Psoas muscle (tissue), 8 donors: ENCODE data around the gene ACAP3. TPM values are rescaled to one million over a fixed set of nuclear protein-coding genes. Genes with fewer than 3 reads are reported as not detected.

Source experiments
- ATAC-seq, 4 donors: fragments of 200-7000 bp; cut with Tn5 transposase; one replicate each; pipeline ENCODE4 v1.9.1; 2020; ENCODE audit warnings: moderate library complexity in 3 of 4, mild to moderate bottlenecking in 2 of 4
- DNase-seq, 2 donors: peaks; one replicate each; pipeline ENCODE4 v3.0.0-alpha.2; 2020
- H3K27ac ChIP-seq: fragments of 200-600 bp; one replicate; pipeline ENCODE4 v1.8.0; 2022
- H3K27me3 ChIP-seq, 3 donors: fragments of 200-600 bp in 1 of 3; one replicate each; pipeline versions ENCODE4 v1.6.1 to v1.8.0; 2013 to 2022; ENCODE audit warnings: low read length in 2 of 3, mild to moderate bottlenecking in 2 of 3, moderate library complexity in 1 of 3; ENCODE audit not compliant: insufficient read depth in 3 of 3
- H3K36me3 ChIP-seq, 2 donors: fragments of 200-600 bp in 1 of 2; one replicate each; pipeline versions ENCODE4 v1.6.1 to v1.8.0; 2013 to 2022; ENCODE audit warnings: low read depth in 1 of 2, mild to moderate bottlenecking in 1 of 2, moderate library complexity in 1 of 2; ENCODE audit not compliant: insufficient read depth in 1 of 2
- H3K4me1 ChIP-seq: fragments of 200-600 bp; one replicate; pipeline ENCODE4 v1.8.0; 2022
- H3K4me3 ChIP-seq: fragments of 200-600 bp; one replicate; pipeline ENCODE4 v1.8.0; 2022; ENCODE audit warnings: mild to moderate bottlenecking
- H3K9me3 ChIP-seq: fragments of 200-600 bp; one replicate; pipeline ENCODE4 v1.8.0; 2022
- WGBS, 3 donors: extraction: QIAGEN DNeasy Blood & Tissue Kit; methylation state at CpG; one replicate each; pipeline versions ENCODE4 v1.1.6 to v1.1.7; 2013; 5-methylcytosine and 5-hydroxymethylcytosine counted together
- intact Hi-C, 2 donors: fragments of 100-400 bp; cut with DNase I; formaldehyde crosslinking; loops; one replicate each; pipeline versions ENCODE4 v1.11.0 to v1.14.2; 2022
- polyA plus RNA-seq, 3 donors: library from polyadenylated mRNA; stranded (reverse); fragments of 200-250 nt; gene quantifications; one replicate each; pipeline ENCODE4 v1.2.3, GENCODE V29; 2013
- total RNA-seq, 4 donors: library from RNA; stranded (reverse); fragmentation: NEBNext Ultra II Directional in 2 of 4; extraction: Animal tissue kit (Norgen Biotek cat#: 25700) in 2 of 4; gene quantifications; one replicate each; pipeline versions ENCODE4 v1.2.1 to v1.2.4, GENCODE V29; 2021 to 2023
- TF ChIP-seq, protein P1 (sequence below): fragments of 200-600 bp; IDR thresholded peaks from one replicate; pipeline ENCODE4 v1.8.0; 2022; ENCODE audit warnings: antibody characterized with exemption
- donor health status: healthy with polysubstance abuse.
- donor health status: DM: no; HTN: no; CAD: no; lungs with moderate emphysema.
- donor health status: Bipolar disorder and iron deficiency.
- donor health status: healthy.
- donor health status: DM: yes; HTN: yes; CAD: no.
- donor health status: DM: no; HTN: no; CAD: no.
- donor health status: DM: no; HTN: no; CAD: no.
- donor health status: DM: yes; HTN: yes; CAD: no.

ACAP3 gene
- total and polyA plus RNA-seq, 7 donors, result 14.7 to 32.0 (median 23.7) TPM

DNA sequence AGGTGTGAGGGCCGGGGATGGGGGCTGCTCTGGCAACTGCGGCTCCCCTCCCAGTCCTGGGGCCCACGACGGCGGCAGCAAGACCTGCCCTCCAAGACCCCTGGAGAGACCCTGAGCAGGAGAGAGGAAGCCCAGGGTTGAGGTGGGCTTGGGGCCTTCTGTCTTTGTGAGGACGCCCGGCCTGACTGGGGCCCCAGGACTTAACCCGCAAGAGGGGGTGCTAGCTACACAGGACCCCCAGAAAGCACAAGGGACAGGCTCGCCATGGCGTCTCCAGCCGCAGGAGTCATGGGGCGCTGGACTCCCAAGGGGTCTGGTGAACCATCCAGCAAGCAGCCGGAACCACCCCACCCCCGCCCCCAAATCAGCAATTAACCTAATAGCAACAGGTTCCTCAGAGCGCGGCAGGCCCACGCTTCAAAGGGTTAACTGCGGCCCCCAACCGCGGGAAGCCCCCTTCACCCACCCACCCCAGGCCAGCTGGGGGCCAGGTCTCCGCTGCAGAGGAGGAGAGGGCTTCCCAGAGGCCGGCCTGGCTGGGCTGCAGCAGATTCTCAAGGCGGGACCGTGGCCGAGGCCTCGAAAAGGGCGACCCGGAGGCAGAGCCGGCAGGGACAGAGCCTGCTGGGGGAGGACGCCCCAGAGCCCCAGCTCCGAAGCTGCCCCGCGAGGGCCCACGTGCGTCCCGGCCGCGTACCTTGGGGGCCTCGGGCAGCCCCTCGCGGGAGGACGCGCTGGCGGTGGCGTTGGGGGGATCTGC lies 61.7 kb downstream of the ACAP3 start:
- DNase-seq, result peak in 1 of 2 donors; percentile 9
- no peaks in the 10 kb centered on the region for H3K9me3 ChIP-seq
- no peaks in the 10 kb centered on the region for H3K4me1 ChIP-seq
- peaks cover 0 to 21% (median 18%) of the 10 kb centered on the region in 3 donors for H3K27me3 ChIP-seq
- no peaks in the 10 kb centered on the region for H3K36me3 ChIP-seq
- WGBS, 3 donors, result 31 to 39% (median 36%) methylated on average over 35 to 45 of the region's 45 CpGs
- ATAC-seq, result peak in 1 of 4 donors; percentile 4
- H3K27ac ChIP-seq, result no peak overlapping the region
- no peak overlapping the region for H3K4me3 ChIP-seq
- intact Hi-C loops, result no loop called here
- TF ChIP-seq, protein P1, sequence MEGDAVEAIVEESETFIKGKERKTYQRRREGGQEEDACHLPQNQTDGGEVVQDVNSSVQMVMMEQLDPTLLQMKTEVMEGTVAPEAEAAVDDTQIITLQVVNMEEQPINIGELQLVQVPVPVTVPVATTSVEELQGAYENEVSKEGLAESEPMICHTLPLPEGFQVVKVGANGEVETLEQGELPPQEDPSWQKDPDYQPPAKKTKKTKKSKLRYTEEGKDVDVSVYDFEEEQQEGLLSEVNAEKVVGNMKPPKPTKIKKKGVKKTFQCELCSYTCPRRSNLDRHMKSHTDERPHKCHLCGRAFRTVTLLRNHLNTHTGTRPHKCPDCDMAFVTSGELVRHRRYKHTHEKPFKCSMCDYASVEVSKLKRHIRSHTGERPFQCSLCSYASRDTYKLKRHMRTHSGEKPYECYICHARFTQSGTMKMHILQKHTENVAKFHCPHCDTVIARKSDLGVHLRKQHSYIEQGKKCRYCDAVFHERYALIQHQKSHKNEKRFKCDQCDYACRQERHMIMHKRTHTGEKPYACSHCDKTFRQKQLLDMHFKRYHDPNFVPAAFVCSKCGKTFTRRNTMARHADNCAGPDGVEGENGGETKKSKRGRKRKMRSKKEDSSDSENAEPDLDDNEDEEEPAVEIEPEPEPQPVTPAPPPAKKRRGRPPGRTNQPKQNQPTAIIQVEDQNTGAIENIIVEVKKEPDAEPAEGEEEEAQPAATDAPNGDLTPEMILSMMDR, result no peak

DNA sequence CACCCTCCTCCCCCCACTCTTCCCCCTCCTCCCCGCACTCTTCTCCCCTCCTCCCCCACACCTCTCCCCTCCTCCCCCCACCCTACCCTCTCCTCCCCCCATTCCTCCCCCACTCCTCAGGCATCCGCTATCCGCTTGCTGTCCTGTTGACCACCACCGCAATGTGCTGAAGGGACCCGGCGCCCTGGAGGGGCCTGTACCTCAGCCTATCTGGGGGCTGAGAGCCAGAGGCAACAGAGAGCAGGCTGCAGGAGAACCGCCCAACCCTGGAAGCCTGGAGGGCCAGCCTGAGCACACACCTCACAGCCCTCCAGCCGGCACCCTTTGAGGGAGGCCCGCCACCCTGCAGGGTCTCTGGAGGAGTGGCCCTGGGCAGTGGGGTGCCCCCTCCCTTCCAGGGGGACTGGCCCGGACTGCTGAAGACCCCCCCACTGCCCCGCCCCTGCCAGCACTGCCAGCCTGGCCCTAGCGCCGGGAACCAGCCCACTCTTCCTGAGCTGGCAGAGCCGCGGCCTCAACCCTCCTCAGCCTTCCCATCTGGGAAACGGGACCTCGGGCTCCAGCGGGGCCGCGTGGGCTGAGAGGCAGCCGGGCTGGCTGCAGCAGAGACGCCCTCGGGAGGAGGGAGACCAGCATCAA lies 62.4 kb downstream of the ACAP3 start:
- Histone ChIP-seq H3K27me3 (peaks cover 0 to 21% (median 18%) of the 10 kb centered on the region in 3 donors), H3K27ac (no peak overlapping the region), H3K4me1 (no peaks in the 10 kb centered on the region), H3K4me3 (no peak overlapping the region), H3K36me3 (no peaks in the 10 kb centered on the region), H3K9me3 (no peaks in the 10 kb centered on the region)
- TF ChIP-seq, protein P1, result no peak
- ATAC-seq (no peak), DNase-seq (peak in 1 of 2 donors; percentile 9)
- intact Hi-C loops, result no loop called here
- 69 to 80% (median 69%) methylated on average over 13 to 23 of the region's 23 CpGs for WGBS, 3 donors

- H3K4me1 ChIP-seq, result no peaks in the 10 kb centered on the region
- WGBS, 3 donors, result 40 to 60% (median 50%) methylated on average over 18 to 30 of the region's 30 CpGs
- H3K9me3 ChIP-seq, result no peaks in the 10 kb centered on the region
- TF ChIP-seq, protein P1, result no peak
- ATAC-seq, result peak in 1 of 4 donors; percentile 21
- H3K27ac ChIP-seq, result no peak overlapping the region
- peaks cover 0 to 31% (median 23%) of the 10 kb centered on the region in 3 donors for H3K27me3 ChIP-seq
- intact Hi-C loops, result no loop called here
- no peaks in the 10 kb centered on the region for H3K36me3 ChIP-seq
- peak overlapping the region; percentile 44 for H3K4me3 ChIP-seq
- DNase-seq, result no peak
These were observed 63.4 kb downstream of the ACAP3 start for GRCh38 chr1:1244192-1244811.

DNA sequence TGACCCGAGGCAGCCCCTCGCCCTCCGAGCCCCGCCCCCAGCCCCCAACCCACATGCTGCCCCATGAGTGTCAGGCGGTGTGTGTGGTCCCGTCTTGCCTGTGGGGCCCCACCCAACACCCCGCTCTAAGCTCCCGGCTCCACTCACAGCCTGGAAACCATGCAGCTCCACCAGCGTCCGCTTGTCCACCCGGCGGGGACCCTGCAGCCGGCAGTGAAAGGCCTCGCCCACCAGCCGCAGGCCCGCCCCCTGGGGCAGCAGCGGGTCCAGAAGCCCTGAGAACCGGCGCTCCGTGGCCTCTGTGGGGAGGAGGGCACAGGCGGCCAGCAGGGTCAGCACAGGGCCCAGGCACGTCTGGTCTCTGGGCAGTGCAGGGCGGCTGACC lies 63.9 kb downstream of the ACAP3 start:
- 47 to 55% (median 53%) methylated on average over 22 to 23 of the region's 23 CpGs for WGBS, 3 donors
- Histone ChIP-seq H3K27me3 (peaks cover 0 to 33% (median 23%) of the 10 kb centered on the region in 3 donors), H3K9me3 (no peaks in the 10 kb centered on the region), H3K27ac (no peak overlapping the region), H3K4me1 (no peaks in the 10 kb centered on the region), H3K4me3 (peak overlapping the region; percentile 44), H3K36me3 (no peaks in the 10 kb centered on the region)
- intact Hi-C loops, result no loop called here
- TF ChIP-seq, protein P1, result no peak
- ATAC-seq, result no peak
- DNase-seq, result no peak
